ENCODE measurements around the gene ASMT.

ASMT gene

DNA sequence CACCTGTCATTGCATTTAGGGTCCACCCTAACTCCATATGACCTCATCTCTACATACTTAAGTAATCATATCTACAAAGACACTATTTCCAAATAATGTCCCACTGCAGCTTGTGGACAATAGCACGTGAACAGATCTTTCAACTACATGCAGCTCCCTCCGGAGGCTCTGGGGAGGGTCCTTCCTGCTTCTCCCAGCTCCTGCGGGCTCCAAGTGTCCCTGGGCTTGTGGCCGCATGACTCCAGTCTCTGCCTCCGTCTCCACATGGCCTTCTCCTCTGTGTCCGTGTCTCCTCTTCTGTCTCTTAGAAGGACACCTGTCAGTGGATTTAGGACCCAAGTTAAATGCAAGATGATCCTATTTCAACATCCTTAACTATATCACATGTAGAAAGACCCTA lies 52.7 kb downstream of the ASMT start:
- TF ChIP-seq CTCF (IDR thresholded peaks at IDR 0.05): no peak

- peak; percentile 82 for TF ChIP-seq CTCF (IDR thresholded peaks at IDR 0.05)
Observed at GRCh38 chrX:1673337-1673736, 58.5 kb downstream of the ASMT start.

GRCh38 chrX:1676866-1677265 lies 62.0 kb downstream of the ASMT start:
- no peak for TF ChIP-seq CTCF (IDR thresholded peaks at IDR 0.05)

DNA sequence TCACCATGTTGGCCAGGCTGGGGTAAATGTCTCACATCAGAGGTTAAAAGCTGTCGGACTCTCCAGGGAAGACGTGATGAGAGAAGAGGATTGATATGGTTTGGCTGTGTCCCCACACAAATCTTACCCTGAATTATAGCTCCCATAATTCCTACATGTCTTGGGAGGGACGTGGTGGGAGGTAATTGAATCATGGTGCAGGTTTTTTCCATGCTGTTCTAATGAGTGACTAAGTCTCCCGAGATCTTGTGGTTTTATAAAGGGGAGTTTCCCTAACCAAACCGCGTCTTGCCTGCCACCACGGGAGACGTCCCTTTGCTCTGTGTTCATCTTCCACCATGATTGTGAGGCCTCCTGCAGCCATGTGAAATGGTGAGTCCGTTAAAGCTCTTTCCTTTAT lies 64.4 kb downstream of the ASMT start:
- no peak for TF ChIP-seq CTCF (IDR thresholded peaks at IDR 0.05)

- no peak for TF ChIP-seq CTCF (IDR thresholded peaks at IDR 0.05)
Observed at GRCh38 chrX:1681439-1681838, 66.6 kb downstream of the ASMT start.

DNA sequence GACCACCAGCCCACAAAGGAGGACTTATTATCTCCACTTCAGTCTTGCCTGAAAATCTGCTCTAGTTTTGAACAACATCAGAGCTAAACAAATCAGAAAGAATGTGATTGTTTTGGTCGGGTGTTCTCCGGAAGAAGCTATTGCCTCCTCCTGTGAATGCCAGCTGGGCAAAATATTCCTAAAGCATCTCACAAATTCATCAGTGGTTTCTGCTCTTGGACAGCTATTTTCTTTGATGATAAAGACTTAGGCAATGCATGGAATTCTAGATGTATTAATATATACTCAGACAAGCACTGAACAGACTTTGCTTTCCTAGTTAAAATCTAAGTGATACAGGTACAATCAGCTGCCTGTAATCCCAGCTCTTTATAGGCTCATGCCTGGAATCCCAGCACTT lies 71.8 kb downstream of the ASMT start:
- no peak for TF ChIP-seq CTCF (IDR thresholded peaks at IDR 0.05)

Measured in LNCAP (cell line).